ENCODE results near the gene ACMSD.
"Not testable (repeated sequence)": the region's sequence is repeated elsewhere in the genome, so short reads cannot be mapped to it uniquely, and the experiment has no call there.

DNA sequence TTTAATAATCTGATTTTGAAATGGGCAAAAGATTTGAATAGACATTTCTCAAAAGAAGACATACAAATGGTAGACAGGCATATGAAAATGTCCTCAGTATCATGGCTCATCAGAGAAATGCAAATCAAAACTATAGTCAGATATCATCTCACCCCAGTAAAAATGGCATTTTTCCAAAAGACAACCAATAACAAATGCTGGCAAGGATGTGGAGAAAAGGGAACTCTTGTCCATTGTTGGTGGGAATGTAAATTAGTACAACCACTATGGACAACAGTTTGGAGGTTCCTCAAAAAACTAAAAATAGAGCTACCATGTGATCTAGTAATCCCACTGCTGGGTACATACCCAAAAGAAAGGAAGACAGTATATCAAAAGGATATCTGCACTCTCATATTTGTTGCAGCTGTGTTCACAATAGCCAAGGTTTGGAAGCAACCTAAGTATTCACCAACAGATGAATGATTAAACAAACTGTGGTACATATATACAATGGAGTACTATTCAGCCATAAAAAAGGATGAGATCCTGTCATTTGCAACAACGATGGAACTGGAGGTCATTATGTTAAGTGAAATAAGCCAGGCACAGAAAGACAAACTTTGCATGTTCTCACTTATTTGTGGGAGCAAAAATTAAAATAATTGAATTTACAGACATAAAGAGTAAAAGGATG is 69.2 kb downstream of the ACMSD start:
- TF ChIP-seq, protein P1, sequence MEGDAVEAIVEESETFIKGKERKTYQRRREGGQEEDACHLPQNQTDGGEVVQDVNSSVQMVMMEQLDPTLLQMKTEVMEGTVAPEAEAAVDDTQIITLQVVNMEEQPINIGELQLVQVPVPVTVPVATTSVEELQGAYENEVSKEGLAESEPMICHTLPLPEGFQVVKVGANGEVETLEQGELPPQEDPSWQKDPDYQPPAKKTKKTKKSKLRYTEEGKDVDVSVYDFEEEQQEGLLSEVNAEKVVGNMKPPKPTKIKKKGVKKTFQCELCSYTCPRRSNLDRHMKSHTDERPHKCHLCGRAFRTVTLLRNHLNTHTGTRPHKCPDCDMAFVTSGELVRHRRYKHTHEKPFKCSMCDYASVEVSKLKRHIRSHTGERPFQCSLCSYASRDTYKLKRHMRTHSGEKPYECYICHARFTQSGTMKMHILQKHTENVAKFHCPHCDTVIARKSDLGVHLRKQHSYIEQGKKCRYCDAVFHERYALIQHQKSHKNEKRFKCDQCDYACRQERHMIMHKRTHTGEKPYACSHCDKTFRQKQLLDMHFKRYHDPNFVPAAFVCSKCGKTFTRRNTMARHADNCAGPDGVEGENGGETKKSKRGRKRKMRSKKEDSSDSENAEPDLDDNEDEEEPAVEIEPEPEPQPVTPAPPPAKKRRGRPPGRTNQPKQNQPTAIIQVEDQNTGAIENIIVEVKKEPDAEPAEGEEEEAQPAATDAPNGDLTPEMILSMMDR (IDR thresholded peaks at IDR 0.05): not testable (repeated sequence)
- TF ChIP-seq POLR2AphosphoS5 (IDR thresholded peaks at IDR 0.05): not testable (repeated sequence)

Data from esophagus muscularis mucosa (tissue), 3 donors.